Measurements from ENCODE around the gene TMEM14C.
"Not testable (repeated sequence)": the region's sequence is repeated elsewhere in the genome, so short reads cannot be mapped to it uniquely, and the experiment has no call there.

TMEM14C gene

GRCh38 chr6:10720960-10721849, 1.7 kb upstream of the TMEM14C start:
- DNase-seq (ENCODE audit: low spot score), result not testable (repeated sequence)

DNA sequence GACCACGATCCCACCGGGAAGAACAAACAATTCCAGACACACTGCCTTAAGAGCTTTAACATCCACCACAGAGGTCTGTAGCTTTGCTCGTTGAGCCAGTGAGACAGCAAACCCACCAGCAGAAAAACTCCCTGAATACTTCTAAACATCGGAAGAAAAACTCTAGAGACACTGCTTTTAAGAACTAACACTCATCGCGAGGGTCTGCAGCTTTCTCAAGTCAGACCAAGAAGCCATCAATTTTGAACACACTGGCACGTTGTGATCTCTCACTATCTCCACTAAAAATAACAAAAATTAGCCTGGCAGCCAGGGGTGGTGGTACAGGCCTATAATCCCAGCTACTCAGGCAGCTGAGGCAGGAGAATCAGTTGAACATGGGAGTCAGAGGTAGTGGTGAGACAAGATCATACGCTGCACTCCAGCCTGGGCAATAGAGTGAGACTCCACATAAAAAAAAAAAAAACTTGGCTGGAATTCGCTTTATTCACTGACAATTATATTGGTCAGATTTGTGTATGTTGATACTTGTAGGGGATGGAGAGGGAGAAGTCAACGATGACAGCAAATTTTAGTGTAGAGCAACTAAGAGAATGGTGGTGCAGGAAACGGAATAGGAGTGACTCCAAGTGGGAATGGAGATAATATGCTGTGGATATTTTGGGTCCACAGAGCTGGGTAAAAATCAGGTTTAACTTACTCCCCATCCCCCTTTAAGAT, 860 bp upstream of the TMEM14C start:
- DNase-seq (ENCODE audit: low spot score), result no peak

- no peak for DNase-seq (ENCODE audit: low spot score)
Observed at GRCh38 chr6:10722570-10722819, 375 bp upstream of the TMEM14C start.

DNA sequence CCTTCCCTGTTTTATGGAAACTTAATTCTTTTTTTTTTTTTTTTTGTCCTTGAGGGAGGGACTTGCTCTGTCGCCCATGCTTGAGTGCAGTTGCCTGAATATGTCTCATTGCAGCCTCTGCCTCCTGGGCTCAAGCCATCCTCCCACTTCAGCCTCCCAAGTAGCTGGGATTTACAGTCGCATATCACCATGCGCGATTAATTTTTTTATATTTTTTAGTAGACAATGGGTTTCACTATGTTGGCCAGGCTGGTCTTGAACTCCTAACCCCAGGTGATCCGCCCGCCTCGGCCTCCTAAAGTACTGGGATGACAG, 654 bp downstream of the TMEM14C start:
- DNase-seq (ENCODE audit: low spot score), result no peak

- no peak for DNase-seq (ENCODE audit: low spot score)
Observed at GRCh38 chr6:10725044-10725443, 2.2 kb downstream of the TMEM14C start.

DNA sequence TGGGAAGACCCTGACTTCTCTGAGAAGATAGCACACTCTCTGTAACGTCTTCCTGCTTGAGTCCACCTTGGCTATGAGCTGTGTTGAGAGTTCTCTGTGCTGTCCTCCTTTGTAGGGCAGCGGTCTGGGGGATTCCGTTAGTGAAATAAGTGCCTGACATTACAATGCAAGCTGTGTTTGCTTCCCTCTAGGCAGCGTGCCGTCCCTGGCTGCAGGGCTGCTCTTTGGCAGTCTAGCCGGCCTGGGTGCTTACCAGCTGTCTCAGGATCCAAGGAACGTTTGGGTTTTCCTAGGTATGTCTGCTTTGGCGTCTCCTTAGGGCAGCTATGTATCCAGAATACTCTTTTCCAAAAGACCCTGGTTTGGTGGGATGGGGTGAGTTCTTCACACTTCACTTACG, 2.8 kb downstream of the TMEM14C start:
- no peak for DNase-seq (ENCODE audit: low spot score)

DNA sequence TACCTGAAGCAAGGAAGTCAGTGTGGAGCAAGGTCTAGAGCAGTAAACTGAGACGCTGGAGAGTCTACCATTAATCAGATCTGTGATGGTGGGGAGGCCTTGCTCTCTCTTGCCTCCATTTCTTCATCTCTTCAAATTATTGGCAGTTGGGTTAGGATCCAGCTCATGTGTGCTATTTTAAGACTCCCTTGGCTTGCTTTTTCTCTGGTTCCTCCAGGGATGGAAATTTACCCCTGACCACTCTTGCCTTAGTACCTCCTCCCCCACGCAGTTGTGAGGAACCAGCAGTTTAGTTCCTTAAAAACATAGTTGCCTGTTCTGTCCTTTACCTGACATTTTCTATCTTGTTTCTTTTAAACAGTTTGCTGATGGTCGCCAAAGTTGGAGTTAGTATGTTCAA, 7.4 kb downstream of the TMEM14C start:
- DNase-seq (ENCODE audit: low spot score), result no peak

DNA sequence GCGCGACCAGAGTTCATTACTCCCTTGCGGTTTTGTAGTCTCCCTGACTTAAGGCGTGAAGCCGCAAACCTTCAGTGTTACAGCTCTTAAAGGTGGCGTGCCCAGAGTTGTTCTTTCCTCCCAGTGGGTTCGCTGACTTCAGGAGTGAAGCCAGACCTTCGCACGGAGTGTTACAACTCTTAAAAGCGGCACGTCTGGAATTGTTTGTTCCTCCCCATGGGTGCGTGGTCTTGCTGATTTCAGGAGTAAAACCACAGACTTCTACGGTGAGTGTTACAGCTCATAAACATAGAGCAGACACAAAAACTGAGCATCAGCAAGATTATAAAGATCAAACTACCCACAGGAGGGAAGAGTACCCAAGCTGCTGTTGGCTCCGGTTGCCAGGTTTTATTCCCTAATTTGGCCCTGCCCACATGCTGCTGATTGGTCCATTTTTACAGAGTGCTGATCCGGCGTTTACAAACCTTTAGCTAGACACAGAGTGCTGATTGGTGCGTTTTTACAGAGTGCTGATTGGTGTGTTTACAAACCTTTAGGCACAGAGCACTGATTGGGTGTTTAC, 10.4 kb downstream of the TMEM14C start:
- DNase-seq (ENCODE audit: low spot score), result no peak

DNA sequence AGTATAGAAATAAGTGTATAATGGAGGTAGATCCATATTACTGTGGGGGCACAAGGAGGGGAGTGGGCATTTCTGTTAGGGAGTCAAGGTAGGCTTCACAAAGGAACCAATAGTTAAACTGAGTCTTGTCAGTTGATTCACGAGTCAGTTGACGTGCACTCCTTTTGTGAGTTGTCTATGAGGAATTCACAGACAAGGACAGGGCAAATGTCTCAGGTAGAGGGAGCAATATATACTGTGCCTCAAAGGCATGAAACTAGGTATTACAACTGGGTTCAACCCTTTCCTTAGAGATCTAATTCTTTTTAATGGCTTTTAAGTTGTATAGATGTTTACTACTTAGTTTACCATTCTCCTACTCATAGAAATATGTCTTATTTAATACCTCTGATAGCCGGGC, 11.0 kb downstream of the TMEM14C start:
- DNase-seq (ENCODE audit: low spot score), result no peak

GRCh38 chr6:10736731-10737130, 13.9 kb downstream of the TMEM14C start:
- no peak for DNase-seq (ENCODE audit: low spot score)

GRCh38 chr6:10740061-10740460, 17.2 kb downstream of the TMEM14C start:
- no peak for DNase-seq (ENCODE audit: low spot score)

DNA sequence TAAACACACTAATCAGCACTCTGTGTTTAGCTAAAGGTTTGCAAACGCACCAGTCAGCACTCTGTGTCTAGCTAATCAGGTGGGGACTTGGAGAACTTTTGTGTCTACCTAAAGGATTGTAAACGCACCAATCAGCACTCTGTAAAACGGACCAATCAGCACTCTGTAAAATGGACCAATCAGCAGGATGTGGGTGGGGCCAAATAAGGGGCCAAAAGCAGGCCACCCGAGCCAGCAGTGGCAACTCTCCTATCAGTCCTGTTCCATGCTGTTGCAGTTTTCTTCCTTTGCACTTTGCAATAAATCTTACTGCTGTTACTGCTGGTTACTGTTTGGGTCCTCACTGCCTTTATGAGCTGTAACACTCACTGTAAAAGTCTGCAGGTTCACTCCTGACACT, 18.8 kb downstream of the TMEM14C start:
- not testable (repeated sequence) for DNase-seq (ENCODE audit: low spot score)

GRCh38 chr6:10742251-10742650, 19.4 kb downstream of the TMEM14C start:
- no peak for DNase-seq (ENCODE audit: low spot score)

GRCh38 chr6:10743515-10743914, 20.6 kb downstream of the TMEM14C start:
- no peak for DNase-seq (ENCODE audit: low spot score)

- DNase-seq (ENCODE audit: low spot score), result no peak
Observed at GRCh38 chr6:10745116-10745515, 22.2 kb downstream of the TMEM14C start.

DNA sequence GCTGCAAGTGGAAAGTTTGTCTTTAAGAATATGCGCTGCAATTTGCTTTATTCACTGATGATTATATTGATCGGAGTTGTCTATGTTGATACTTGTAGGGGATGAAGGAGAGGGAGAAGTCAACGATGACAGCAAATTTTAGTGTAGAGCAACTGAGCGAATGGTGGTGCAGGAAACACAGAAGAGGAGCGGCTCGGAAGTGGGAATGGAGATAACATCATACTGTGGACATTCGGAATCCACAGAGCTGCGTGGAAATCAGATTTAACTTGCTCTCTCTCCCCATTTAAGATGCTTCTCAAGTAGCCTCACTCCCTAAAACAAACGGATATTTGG, 24.0 kb downstream of the TMEM14C start:
- no peak for DNase-seq (ENCODE audit: low spot score)

DNA sequence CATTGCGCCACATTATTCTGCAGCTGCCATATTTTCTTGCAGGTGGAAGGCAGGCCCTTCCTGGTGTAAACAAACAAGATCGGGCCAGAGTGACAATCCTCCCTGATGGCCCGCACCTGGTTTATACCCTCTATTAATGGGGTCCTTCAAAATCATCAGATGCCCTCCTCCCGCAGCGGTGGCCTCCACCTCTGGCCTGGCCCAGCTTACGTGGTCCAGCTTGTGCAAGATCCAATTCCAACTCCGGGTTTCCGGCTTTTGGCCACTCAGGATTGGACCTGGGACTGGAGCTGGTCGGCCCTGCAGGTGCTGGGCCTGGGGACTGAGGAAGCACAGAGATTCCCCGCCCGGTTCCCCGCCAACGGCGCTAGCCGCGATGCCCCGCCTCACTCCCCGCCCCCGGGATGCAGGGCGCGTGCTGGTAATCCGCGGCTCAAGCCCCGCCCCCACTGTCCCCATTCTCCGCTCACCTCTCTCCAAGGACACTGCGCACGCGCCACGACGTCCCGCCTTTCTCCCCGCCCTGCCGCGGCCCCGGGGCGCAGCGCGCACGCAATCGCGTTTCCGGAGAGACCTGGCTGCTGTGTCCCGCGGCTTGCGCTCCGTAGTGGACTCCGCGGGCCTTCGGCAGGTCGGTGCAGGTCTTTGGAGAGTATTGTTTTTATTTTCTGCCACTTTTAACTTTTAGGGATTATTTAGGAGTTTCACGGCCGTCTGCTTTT, 24.5 kb downstream of the TMEM14C start, which contains the start of gene TMEM14B:
TMEM14B (plus strand) TSS at position 555 of the 722 bp plus-strand sequence. CDS start 1,441 bp downstream, outside the sequence.
- peak; percentile 100 for DNase-seq (ENCODE audit: low spot score)

- DNase-seq (ENCODE audit: low spot score), result no peak
Observed at GRCh38 chr6:10749734-10750133, 26.9 kb downstream of the TMEM14C start.

DNA sequence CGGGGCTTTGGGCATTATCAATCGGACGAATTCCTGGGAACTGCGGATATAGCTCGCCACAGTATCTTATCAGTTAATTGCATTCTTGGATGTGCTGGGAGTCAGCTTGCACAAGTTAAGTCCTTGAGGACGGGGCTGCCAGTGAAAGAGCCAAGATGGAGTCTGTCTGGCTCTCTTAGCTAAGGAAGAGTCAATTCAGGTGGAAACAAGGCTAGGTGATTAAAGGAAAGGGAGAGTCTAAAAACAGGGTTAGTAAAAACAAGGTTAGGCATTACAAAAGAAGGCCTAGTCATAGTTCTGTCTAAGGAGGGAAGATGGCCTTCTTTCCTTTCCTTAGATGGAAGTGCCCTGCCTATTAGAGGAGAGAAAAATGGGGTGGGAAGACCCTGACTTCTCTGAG, 27.7 kb downstream of the TMEM14C start:
- DNase-seq (ENCODE audit: low spot score), result not testable (repeated sequence)

DNA sequence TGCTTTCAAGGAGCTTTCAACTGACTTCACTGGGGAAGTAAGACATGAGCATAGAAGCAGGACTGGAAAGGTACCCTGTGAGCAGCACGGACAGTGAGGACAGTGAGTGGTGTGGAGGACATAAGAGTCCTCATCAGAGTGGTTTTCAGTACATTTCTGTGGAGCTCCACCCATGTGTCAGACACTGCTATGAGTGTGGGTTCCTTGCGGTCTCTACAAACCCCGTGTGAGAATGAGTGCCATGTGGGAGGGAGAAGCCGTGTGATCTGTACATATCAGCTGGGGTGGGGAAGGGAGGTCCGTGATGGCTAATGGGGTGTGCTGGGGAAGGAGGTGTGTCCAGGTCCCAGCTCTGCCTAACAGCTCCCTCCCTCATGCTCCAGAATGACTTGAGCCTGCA, 28.9 kb downstream of the TMEM14C start:
- DNase-seq (ENCODE audit: low spot score), result not testable (repeated sequence)

DNA sequence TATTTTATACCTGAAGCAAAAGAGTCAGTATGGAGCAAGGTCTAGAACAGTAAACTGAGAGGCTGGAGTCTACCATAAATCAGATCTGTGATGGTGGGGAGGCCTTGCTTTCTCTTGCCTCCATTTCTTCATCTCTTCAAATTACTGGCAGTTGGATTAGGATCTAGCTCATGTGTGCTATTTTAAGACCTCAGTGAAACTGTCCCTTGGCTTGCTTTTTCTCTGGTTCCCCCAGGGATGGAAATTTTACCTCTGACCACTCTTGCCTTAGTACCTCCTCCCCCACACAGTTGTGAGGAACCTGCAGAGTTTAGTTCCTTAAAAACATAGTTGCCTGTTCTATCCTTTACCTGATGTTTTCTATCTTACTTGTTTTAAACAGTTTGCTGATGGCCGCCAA, 33.2 kb downstream of the TMEM14C start:
- DNase-seq (ENCODE audit: low spot score), result no peak

- DNase-seq (ENCODE audit: low spot score), result peak; percentile 46
Observed at GRCh38 chr6:10759312-10759839, 36.5 kb downstream of the TMEM14C start.

Measured in D341Med (cell line).